ENCODE results near the gene SAMMSON.

SAMMSON gene

DNA sequence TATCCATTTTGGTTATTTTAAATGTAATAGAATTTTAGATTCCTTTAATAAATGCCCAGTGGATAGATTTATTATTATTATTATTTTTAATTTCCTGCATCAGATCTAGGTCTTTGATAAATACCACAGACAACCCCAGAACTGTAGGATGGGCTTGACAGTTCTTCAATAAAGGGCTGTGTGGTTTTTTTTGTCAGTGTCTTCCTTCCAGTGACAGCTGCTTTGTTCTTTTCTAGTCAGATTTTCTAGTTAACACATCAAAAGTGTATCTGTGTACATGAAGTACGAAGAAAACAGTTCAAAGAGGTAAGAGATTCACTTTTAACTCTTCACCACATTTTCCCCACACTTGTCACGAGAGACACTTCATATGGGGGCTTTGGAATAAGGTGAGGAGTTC is 120.3 kb downstream of the SAMMSON start:
- TF ChIP-seq, protein P1, sequence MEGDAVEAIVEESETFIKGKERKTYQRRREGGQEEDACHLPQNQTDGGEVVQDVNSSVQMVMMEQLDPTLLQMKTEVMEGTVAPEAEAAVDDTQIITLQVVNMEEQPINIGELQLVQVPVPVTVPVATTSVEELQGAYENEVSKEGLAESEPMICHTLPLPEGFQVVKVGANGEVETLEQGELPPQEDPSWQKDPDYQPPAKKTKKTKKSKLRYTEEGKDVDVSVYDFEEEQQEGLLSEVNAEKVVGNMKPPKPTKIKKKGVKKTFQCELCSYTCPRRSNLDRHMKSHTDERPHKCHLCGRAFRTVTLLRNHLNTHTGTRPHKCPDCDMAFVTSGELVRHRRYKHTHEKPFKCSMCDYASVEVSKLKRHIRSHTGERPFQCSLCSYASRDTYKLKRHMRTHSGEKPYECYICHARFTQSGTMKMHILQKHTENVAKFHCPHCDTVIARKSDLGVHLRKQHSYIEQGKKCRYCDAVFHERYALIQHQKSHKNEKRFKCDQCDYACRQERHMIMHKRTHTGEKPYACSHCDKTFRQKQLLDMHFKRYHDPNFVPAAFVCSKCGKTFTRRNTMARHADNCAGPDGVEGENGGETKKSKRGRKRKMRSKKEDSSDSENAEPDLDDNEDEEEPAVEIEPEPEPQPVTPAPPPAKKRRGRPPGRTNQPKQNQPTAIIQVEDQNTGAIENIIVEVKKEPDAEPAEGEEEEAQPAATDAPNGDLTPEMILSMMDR (IDR thresholded peaks at IDR 0.05; ENCODE audit: low read depth, low read length), result no peak
- no peak overlapping the region for H3K4me3 ChIP-seq (ENCODE audit: low read depth, low read length)
